Spinal cord (tissue), 10 donors: ENCODE results near the gene TIMP2. TPM values are rescaled to one million over a fixed set of nuclear protein-coding genes. Genes with fewer than 3 reads are reported as not detected.

ENCODE experiments used
- DNase-seq, 6 donors: peaks; one replicate each; pipeline versions ENCODE4 v3.0.0 to v3.0.0-alpha.2; 2013 to 2015; ENCODE audit warnings: low spot score in 6 of 6, low read depth in 4 of 6
- H3K27ac ChIP-seq: one replicate; pipeline ENCODE4 v1.5.1; 2013; ENCODE audit warnings: low read depth, low read length, control low read depth
- H3K27me3 ChIP-seq: one replicate; pipeline ENCODE4 v1.6.1; 2013; ENCODE audit warnings: low read length; ENCODE audit not compliant: control insufficient read depth, insufficient read depth
- H3K36me3 ChIP-seq: one replicate; pipeline ENCODE4 v1.6.1; 2013; ENCODE audit warnings: low read length; ENCODE audit not compliant: control insufficient read depth, insufficient read depth
- H3K4me1 ChIP-seq: one replicate; pipeline ENCODE4 v1.6.1; 2013; ENCODE audit warnings: low read length; ENCODE audit not compliant: control insufficient read depth, insufficient read depth
- H3K4me3 ChIP-seq: one replicate; pipeline ENCODE4 v1.5.1; 2013; ENCODE audit warnings: low read depth, low read length, control low read depth
- H3K9me3 ChIP-seq: one replicate; pipeline ENCODE4 v1.6.1; 2013; ENCODE audit warnings: low read length; ENCODE audit not compliant: control insufficient read depth, insufficient read depth
- WGBS: methylation state at CpG from one replicate; pipeline ENCODE4 v1.1.5; 2013; ENCODE audit warnings: missing lambda C conversion rate; ENCODE audit not compliant: insufficient coverage; 5-methylcytosine and 5-hydroxymethylcytosine counted together
- polyA plus RNA-seq, 2 donors: library from polyadenylated mRNA; unstranded; fragments of 120-200 nt; gene quantifications; one replicate each; pipeline ENCODE4 v1.2.1, GENCODE V29; 2013; ENCODE audit not compliant: insufficient read length in 2 of 2
- total RNA-seq, 2 donors: library from RNA; depleted of rRNA in 1 of 2; stranded (reverse); fragments of 120-200 nt in 1 of 2; fragments of >200 nt in 1 of 2; gene quantifications; one replicate each; pipeline versions ENCODE4 v1.2.3 to v1.2.4, GENCODE V29; 2013 to 2014
- donor health status: healthy.

Gene TIMP2
- total and polyA plus RNA-seq, 4 donors, result 139 to 417 (median 288) TPM

DNA sequence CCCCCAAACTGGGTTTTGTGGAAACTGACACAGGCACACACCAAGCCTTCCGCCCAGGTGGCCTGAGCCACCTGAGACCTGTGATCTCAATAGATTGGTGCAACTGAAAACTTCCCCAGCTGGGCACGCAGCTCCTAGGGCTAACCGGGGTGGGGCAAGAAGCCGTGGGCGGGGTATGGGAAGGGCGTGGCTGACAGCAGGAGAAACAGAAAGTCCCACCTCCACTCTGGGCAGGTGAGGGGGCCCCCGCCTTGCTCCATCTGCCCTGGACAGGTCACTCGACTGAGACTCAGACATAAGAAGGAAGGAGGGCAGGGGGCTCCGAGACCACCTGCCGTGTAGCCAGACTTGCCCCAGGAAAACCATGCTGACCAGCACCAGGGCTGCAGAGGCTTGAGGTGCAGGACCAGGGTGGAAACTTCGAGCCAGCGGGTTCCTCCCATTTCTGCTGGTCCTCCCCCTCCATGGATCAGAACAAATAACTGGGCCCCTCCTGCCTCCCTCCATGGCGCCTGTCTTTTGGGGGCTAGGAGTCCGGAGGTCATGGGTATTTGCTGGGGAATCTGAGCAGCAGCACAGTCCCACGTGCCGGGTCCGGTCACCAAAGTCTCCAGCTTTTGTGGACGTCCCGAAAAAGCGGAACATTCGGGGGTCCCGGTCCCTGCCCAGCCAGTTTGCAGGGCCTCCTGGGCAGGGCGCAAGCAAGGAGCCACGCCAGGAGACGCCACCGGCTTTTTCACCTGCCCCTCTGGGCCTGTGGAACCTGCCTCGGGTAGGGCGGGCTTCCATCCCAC lies 1.3 kb downstream of the TIMP2 start:
- Histone ChIP-seq H3K27ac (peak overlapping the region; percentile 33), H3K36me3 (peaks cover 8% of the 10 kb centered on the region), H3K9me3 (no peaks in the 10 kb centered on the region), H3K4me1 (peaks cover 64% of the 10 kb centered on the region), H3K27me3 (no peaks in the 10 kb centered on the region), H3K4me3 (peak overlapping the region; percentile 69)
- WGBS, result 17% methylated on average over 22 of the region's 28 CpGs
- peak in 1 of 6 donors; percentile 31 for DNase-seq

DNA sequence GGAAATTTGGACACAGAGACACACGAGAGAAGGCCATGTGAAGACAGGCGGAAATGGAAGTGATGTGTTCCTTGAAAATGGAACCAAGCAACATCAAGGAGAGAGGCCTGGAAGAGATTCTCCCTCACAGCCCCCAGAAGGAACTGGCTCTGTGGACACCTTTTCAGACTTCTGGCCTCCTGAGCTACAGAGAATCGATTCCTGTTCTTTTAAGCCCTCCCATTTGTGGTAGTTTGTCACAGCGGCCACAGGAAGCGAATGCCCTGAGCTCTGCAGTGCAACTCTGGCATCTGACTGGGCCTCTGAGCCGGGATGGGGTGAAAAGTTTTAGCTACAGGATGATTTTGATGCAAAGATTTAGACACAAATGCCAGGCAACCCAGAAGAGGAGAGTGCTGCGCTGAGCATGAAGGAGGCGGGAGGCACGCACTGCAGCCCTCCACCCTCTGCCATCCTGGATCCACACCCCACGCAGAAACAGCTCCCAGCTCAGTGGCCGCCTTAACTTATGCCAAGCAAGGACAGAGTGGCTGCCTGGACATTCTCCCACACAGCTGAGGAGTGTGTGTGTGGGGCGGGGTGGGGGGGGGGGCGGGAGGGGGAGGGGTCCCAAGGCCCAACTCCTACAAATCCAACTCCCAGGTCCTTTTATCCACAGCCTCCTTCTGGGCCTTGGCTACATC lies 2.2 kb downstream of the TIMP2 start:
- H3K4me3 ChIP-seq, result peak overlapping the region; percentile 69
- no peaks in the 10 kb centered on the region for H3K27me3 ChIP-seq
- H3K36me3 ChIP-seq, result peaks cover 12% of the 10 kb centered on the region
- 41% methylated on average over 5 of the region's 13 CpGs for WGBS
- peaks cover 72% of the 10 kb centered on the region for H3K4me1 ChIP-seq
- no peaks in the 10 kb centered on the region for H3K9me3 ChIP-seq
- H3K27ac ChIP-seq, result peak overlapping the region; percentile 74
- DNase-seq, result peak in 1 of 6 donors; percentile 28

DNA sequence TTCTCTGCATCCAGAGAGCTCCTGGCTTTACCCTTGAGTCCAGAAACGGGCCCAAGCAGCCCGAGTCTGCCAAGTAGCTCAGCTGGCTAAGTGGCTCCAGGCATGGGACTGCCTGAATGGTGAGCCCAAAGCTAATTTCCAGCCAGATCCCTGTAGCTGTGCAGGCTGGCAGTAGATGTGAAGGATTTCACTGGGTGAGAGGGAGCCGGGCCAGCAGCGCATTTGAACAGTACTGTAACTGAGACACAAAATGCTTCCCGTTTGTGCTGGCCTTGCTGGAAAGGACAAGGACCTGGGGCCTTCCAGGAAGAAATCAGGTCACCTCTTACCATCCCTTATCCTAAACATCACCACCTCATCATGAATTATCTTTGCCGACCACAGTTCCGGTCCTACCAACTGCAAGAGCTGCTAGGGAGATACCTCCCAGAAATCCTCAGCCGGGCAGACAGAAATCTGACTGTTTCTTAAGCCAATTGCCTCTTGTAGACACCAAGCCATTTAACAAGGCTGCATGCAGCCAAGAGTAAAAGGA lies 3.7 kb downstream of the TIMP2 start:
- H3K4me3 ChIP-seq, result peak overlapping the region; percentile 3
- WGBS, result 18% methylated on average over 6 of the region's 8 CpGs
- H3K27ac ChIP-seq, result peak overlapping the region; percentile 74
- peaks cover 17% of the 10 kb centered on the region for H3K36me3 ChIP-seq
- H3K27me3 ChIP-seq, result no peaks in the 10 kb centered on the region
- no peaks in the 10 kb centered on the region for H3K9me3 ChIP-seq
- peak in 4 of 6 donors; percentile 52 to 93 (median 78) for DNase-seq
- H3K4me1 ChIP-seq, result peaks cover 82% of the 10 kb centered on the region

GRCh38 chr17:78920528-78920927 lies 4.7 kb downstream of the TIMP2 start:
- no peak overlapping the region for H3K27ac ChIP-seq
- peaks cover 83% of the 10 kb centered on the region for H3K4me1 ChIP-seq
- DNase-seq, result no peak
- peaks cover 23% of the 10 kb centered on the region for H3K36me3 ChIP-seq
- H3K27me3 ChIP-seq, result no peaks in the 10 kb centered on the region
- H3K9me3 ChIP-seq, result no peaks in the 10 kb centered on the region
- 60% methylated on average over 1 of the region's 8 CpGs for WGBS
- H3K4me3 ChIP-seq, result no peak overlapping the region

DNA sequence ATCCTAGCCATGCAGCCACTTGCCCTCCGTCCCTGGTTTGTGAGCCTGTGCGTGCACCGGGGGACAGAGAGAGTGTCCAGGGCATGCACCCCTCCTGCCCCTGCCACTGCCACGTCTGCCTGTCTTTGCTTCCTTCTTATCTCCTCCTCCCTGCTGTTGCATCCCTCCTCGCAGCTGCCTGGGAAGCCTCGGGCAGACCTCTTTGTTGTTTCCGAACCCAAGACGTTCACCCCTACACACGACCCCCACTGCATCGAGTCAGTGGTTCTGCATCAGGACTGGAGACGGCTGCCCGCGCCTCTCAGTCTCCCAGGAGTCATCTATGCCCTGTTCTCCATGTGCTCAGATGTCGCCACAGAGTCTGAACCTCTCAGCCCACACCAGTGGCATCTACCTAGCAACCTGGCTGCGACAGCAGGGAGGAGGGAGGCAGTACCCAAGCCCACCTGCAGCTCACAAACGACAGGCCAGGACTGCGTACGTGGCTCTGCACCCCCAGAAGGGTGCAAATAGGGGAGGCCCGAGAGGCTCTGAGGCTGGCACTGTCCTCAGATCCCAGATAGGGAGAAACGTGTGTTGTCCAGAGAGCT lies 5.2 kb downstream of the TIMP2 start:
- DNase-seq, result no peak
- no peaks in the 10 kb centered on the region for H3K9me3 ChIP-seq
- H3K36me3 ChIP-seq, result peaks cover 23% of the 10 kb centered on the region
- no peak overlapping the region for H3K27ac ChIP-seq
- WGBS, result 59% methylated on average over 20 of the region's 20 CpGs
- H3K27me3 ChIP-seq, result no peaks in the 10 kb centered on the region
- peaks cover 89% of the 10 kb centered on the region for H3K4me1 ChIP-seq
- H3K4me3 ChIP-seq, result no peak overlapping the region

DNA sequence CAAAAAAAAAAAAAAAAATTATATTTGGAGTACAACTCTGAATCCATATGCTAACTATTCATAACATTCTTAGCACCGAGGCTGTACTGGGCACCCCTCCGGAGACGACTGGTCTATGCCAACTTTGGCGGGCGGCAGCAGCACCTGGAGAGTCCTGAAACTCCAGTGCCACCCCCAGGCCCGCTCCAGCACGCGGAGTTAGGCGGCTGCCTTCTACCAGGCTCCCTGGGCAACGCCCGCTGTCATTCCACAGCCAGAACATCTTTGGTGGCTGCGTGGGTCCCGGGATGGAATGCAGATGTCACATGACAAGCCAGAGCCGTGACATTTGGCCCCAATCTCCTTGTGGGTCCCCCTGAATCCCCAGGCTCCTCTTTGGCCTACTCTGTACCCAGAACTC lies 6.2 kb downstream of the TIMP2 start:
- H3K4me3 ChIP-seq, result no peak overlapping the region
- no peaks in the 10 kb centered on the region for H3K9me3 ChIP-seq
- H3K27ac ChIP-seq, result no peak overlapping the region
- H3K36me3 ChIP-seq, result peaks cover 23% of the 10 kb centered on the region
- 76% methylated on average over 14 of the region's 14 CpGs for WGBS
- no peaks in the 10 kb centered on the region for H3K27me3 ChIP-seq
- DNase-seq, result no peak
- H3K4me1 ChIP-seq, result peaks cover 85% of the 10 kb centered on the region

DNA sequence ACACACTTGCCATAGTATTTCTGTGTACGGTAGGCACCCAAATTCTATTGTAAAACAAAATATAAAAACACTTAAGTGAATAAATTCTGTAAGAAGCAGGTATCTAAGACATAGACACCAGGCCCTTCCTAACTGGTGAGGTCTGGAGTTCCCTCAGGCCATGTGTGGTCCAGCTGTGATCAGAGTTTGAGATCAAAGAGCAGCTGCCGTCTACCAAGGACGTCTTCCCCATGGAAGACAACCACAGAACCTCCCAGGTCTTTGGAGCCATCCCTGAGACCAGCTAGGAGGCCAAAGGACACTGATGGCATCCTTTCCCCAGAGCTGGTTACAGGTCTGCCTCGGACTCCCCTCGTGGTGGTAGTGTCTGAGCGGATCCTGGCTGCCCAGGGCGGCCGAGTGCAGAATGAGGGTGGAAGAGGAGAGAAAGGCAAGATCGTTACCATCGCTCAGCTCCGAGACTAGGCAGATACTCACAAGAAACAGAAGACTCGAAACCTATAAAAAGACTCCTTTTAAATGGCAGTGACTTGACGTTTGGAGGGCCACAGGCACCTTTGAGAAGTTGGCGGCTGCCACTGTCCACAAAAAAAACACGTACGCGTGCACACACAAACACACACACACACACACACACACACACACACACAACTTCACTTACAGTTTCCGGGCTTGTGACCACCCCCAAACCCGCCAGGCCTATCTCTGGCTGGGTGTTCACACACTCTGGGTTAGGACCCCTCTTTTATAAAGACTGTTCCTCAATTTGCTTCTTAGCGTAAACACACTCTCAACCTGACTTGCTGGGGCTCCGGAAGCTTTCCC lies 7.5 kb downstream of the TIMP2 start:
- H3K36me3 ChIP-seq, result peaks cover 23% of the 10 kb centered on the region
- no peak overlapping the region for H3K4me3 ChIP-seq
- H3K27ac ChIP-seq, result no peak overlapping the region
- no peaks in the 10 kb centered on the region for H3K27me3 ChIP-seq
- no peaks in the 10 kb centered on the region for H3K9me3 ChIP-seq
- H3K4me1 ChIP-seq, result peaks cover 77% of the 10 kb centered on the region
- WGBS, result 80% methylated on average over 20 of the region's 21 CpGs
- no peak for DNase-seq

GRCh38 chr17:78915872-78916632 lies 9.1 kb downstream of the TIMP2 start:
- Histone ChIP-seq H3K4me3 (no peak overlapping the region), H3K4me1 (peaks cover 68% of the 10 kb centered on the region), H3K36me3 (peaks cover 26% of the 10 kb centered on the region), H3K27me3 (no peaks in the 10 kb centered on the region), H3K27ac (peak overlapping the region; percentile 6), H3K9me3 (no peaks in the 10 kb centered on the region)
- no peak for DNase-seq
- WGBS, result 77% methylated on average over 13 of the region's 17 CpGs
